Cardiac muscle cell (in vitro differentiated cells and primary cell): ENCODE data around the gene EPHA1. TPM values are rescaled to one million over a fixed set of nuclear protein-coding genes. Genes with fewer than 3 reads are reported as not detected.

Source experiments
- DNase-seq, 2 donors: peaks; one replicate each; pipeline versions ENCODE4 v3.0.0 to v3.0.0-alpha.2; 2010 to 2017; ENCODE audit warnings: low read depth in 1 of 2, low spot score in 1 of 2
- H3K27ac ChIP-seq: fragments of 200-600 bp; sonication (generic); 2 replicates; pipeline ENCODE4 v1.5.1; 2016
- H3K27me3 ChIP-seq: fragments of 200-600 bp; sonication (generic); 2 replicates; pipeline ENCODE4 v1.6.0; 2016; ENCODE audit warnings: control low read depth
- H3K36me3 ChIP-seq: fragments of 200-600 bp; sonication (generic); 2 replicates; pipeline ENCODE4 v1.5.1; 2016; ENCODE audit warnings: control low read depth
- H3K4me1 ChIP-seq: fragments of 200-600 bp; sonication (generic); 2 replicates; pipeline ENCODE4 v1.8.1; 2017; ENCODE audit warnings: low read depth, mild to moderate bottlenecking, mixed run types
- H3K4me3 ChIP-seq: fragments of 200-600 bp; sonication (generic); 2 replicates; pipeline ENCODE4 v1.5.1; 2016; ENCODE audit warnings: mild to moderate bottlenecking
- H3K9me3 ChIP-seq: fragments of 200-600 bp; sonication (generic); 2 replicates; pipeline ENCODE4 v1.5.1; 2017; ENCODE audit warnings: low read depth, mild to moderate bottlenecking, control low read depth
- polyA plus RNA-seq: library from polyadenylated mRNA; unstranded; fragments of >200 nt; fragmentation: Nextera tagmentation; extraction: Ambion mirVana; gene quantifications from 2 replicates; pipeline ENCODE4 v1.2.1, GENCODE V29; 2016
- total RNA-seq: library from RNA; depleted of rRNA; stranded (reverse); fragments of >200 nt; gene quantifications from 2 replicates; pipeline ENCODE4 v1.2.3, GENCODE V29; 2016
- TF ChIP-seq, protein P1 (sequence below): IDR thresholded peaks from 2 replicates; pipeline ENCODE4 v1.5.1; 2012; ENCODE audit warnings: low read depth, mild to moderate bottlenecking, low read length

Gene EPHA1
- total and polyA plus RNA-seq, 2 experiments from 2014 or later, result 0.30 to 1.8 TPM

DNA sequence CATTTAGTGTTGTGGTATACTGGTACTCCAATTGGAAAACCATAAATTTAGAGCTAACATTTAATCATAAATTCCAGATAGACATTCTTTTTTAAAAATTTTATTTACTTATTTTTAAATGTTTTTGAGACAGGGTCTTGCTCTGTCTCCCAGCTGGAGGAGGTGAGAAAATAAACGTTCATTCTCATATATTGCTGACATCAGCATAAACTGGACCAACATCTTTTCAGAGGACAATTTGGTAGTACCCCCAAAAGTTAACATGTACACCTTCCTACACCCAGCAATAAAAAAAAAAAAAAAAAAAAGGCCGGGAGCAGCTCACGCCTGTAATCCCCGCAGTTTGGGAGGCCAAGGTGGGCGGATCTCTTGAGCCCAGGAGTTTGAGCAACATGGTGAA is 39.8 kb upstream of the EPHA1 start:
- DNase-seq, result no peak
- Histone ChIP-seq H3K9me3 (no peaks in the 10 kb centered on the region), H3K36me3 (no peaks in the 10 kb centered on the region), H3K4me1 (no peaks in the 10 kb centered on the region), H3K27me3 (no peaks in the 10 kb centered on the region), H3K27ac (no peak overlapping the region), H3K4me3 (no peak overlapping the region)
- TF ChIP-seq, protein P1, sequence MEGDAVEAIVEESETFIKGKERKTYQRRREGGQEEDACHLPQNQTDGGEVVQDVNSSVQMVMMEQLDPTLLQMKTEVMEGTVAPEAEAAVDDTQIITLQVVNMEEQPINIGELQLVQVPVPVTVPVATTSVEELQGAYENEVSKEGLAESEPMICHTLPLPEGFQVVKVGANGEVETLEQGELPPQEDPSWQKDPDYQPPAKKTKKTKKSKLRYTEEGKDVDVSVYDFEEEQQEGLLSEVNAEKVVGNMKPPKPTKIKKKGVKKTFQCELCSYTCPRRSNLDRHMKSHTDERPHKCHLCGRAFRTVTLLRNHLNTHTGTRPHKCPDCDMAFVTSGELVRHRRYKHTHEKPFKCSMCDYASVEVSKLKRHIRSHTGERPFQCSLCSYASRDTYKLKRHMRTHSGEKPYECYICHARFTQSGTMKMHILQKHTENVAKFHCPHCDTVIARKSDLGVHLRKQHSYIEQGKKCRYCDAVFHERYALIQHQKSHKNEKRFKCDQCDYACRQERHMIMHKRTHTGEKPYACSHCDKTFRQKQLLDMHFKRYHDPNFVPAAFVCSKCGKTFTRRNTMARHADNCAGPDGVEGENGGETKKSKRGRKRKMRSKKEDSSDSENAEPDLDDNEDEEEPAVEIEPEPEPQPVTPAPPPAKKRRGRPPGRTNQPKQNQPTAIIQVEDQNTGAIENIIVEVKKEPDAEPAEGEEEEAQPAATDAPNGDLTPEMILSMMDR, result no peak

DNA sequence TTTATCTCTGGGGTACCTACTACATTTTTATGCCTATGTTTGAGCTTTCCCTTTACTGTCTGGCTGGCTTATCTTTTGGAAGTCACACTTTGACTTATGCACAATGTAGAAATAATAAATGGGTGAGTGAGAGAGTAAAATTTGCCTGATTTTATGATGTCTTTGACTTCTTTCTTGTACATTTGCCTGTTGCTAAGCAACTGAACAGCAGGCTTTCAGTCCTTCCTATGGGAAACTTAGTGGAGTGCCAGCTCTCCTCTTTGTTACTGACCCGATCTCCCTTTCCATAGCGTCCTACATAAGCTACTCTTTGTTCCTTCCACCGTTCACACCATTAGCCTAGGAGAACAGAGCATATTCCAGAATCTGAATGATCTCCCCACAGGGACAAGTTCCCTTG is 38.8 kb upstream of the EPHA1 start:
- Histone ChIP-seq H3K27ac (no peak overlapping the region), H3K4me3 (no peak overlapping the region), H3K27me3 (no peaks in the 10 kb centered on the region), H3K36me3 (no peaks in the 10 kb centered on the region), H3K4me1 (no peaks in the 10 kb centered on the region), H3K9me3 (no peaks in the 10 kb centered on the region)
- TF ChIP-seq, protein P1, result no peak
- no peak for DNase-seq

DNA sequence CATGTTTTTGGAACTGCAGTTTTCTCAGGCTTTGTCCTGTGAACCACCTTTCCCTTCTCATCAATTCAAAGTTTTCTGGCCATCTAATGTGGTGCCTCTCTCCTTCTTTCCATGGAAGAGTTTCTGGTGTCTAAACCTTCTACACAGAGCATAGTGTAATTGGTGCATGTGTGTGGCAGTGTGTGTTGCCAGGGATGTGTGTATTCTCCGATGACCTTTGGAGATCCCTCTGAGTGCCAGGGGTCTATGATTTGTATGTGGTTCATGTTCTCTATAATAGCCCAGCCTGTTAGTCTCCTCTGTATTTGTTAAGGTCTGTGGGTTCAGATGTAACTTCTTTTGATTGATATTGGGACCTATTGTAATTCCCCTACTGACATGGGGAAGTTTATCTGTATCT is 36.1 kb upstream of the EPHA1 start:
- DNase-seq, result no peak
- no peak overlapping the region for H3K27ac ChIP-seq
- H3K36me3 ChIP-seq, result no peaks in the 10 kb centered on the region
- TF ChIP-seq, protein P1, result no peak
- H3K4me1 ChIP-seq, result no peaks in the 10 kb centered on the region
- H3K4me3 ChIP-seq, result no peak overlapping the region
- H3K27me3 ChIP-seq, result no peaks in the 10 kb centered on the region
- H3K9me3 ChIP-seq, result no peaks in the 10 kb centered on the region

DNA sequence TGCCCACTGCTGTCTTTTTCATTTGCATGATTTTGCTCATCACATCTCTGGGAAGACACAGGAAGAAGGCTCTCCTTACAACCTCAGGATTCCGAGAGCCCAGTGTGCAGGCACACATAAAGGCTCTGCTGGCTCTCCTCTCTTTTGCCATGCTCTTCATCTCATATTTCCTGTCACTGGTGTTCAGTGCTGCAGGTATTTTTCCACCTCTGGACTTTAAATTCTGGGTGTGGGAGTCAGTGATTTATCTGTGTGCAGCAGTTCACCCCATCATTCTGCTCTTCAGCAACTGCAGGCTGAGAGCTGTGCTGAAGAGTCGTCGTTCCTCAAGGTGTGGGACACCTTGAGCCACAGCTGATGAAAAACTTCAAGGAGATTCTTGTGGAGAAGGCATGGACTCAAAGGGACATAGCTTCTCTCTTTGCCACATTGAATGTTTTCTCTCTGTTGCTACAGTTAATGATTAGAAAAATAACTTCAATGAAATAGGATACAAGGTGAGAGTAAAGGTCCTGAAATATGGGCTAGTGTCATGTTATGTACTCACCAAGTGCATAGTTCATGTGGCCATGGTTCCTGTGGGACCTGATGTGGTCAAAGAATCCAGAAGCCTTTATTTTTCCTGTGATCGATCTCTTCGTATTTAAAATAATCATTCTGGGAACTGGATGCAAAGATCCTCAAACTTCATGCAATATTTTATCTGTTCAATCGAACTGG is 35.6 kb upstream of the EPHA1 start:
- H3K9me3 ChIP-seq, result no peaks in the 10 kb centered on the region
- H3K27me3 ChIP-seq, result no peaks in the 10 kb centered on the region
- H3K4me1 ChIP-seq, result no peaks in the 10 kb centered on the region
- TF ChIP-seq, protein P1, result no peak
- DNase-seq, result no peak
- H3K27ac ChIP-seq, result no peak overlapping the region
- H3K4me3 ChIP-seq, result no peak overlapping the region
- H3K36me3 ChIP-seq, result no peaks in the 10 kb centered on the region

DNA sequence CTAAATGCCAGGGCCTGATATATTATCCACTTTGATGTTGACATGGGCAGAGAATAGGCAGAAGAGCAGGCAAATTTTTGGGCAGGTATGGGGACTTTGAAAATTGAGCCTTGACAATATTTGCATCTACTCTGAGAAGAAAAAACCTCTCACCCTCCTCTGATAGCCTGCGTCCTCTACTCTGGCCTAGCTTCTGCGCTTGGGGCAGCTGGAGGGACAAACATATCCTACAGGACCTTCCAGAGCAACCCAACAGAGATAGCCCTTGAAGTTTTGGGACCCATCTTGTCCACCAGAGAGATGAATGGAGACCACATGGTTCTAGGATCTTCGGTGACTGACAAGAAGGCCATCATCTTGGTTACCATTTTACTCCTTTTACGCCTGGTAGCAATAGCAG is 34.5 kb upstream of the EPHA1 start, which contains the start of gene TAS2R60:
TSS of gene TAS2R60 (plus strand) at position 301 of the 400 bp plus-strand sequence. CDS start at position 301, 0 bp downstream.
- no peaks in the 10 kb centered on the region for H3K4me1 ChIP-seq

More for the DNA sequence above, 34.5 kb upstream of the EPHA1 start, which contains the start of gene TAS2R60:
- TF ChIP-seq, protein P1, result no peak
- no peak for DNase-seq
- H3K4me3 ChIP-seq, result no peak within 1 kb of the TSS
- H3K27me3 ChIP-seq, result no peaks in the 10 kb centered on the region
- no peaks in the 10 kb centered on the region for H3K36me3 ChIP-seq
- H3K9me3 ChIP-seq, result no peaks in the 10 kb centered on the region
- H3K27ac ChIP-seq, result no peak within 1 kb of the TSS
